Bronchial epithelial cell (primary cell): Measurements from ENCODE around the gene DNAJB1. TPM values are rescaled to one million over a fixed set of nuclear protein-coding genes. Genes with fewer than 3 reads are reported as not detected.

Experiments
- DNase-seq: peaks from one replicate; pipeline ENCODE4 v3.0.0-alpha.2; 2010; ENCODE audit warnings: low read depth
- FAIRE-seq: peaks from 2 replicates; lab custom pipeline; 2011; peaks lifted over from hg19 to GRCh38; lab: Jason Lieb, UNC
- H3K27me3 ChIP-seq: 2 replicates; pipeline ENCODE4 v1.5.1; 2011; ENCODE audit warnings: low read length; ENCODE audit not compliant: control insufficient read depth, insufficient read depth
- H3K36me3 ChIP-seq: 2 replicates; pipeline ENCODE4 v1.5.1; 2011; ENCODE audit warnings: low read length; ENCODE audit not compliant: control insufficient read depth, insufficient read depth
- H3K4me3 ChIP-seq: 2 replicates; pipeline ENCODE4 v1.5.1; 2011; ENCODE audit warnings: mild to moderate bottlenecking, low read depth, low read length, control low read depth
- total RNA-seq: library from RNA; depleted of rRNA; stranded (reverse); fragments of >200 nt; gene quantifications from 2 replicates; pipeline ENCODE4 v1.2.1, GENCODE V29; 2014
- TF ChIP-seq, protein P1 (sequence below): IDR thresholded peaks from 2 replicates; pipeline ENCODE4 v1.5.1; 2011; ENCODE audit warnings: mild to moderate bottlenecking, moderate library complexity, low read length, control low read depth, inconsistent platforms; ENCODE audit not compliant: insufficient read depth, severe bottlenecking

Gene DNAJB1
- total RNA-seq, 1 donor from 2014 or later = 58.4 TPM

DNA sequence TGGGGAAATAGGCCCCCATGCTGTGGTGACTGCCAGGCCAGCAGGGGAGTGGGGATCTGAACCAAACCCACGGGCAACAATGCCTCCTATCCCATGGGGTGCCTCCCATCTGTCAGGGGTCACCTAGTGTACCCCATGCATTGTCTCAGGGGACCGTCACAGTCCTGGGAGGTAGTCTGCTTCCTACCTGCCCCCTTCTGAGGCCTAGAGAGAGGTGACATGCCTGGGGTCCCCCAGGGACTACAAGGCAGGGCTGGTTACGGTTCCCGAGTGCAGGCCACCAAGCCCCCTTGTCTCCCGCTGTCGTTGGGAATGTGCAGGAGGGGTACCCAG, 42.5 kb upstream of the DNAJB1 start:
- Histone ChIP-seq H3K36me3 (peaks cover 10% of the 10 kb centered on the region), H3K4me3 (no peak overlapping the region), H3K27me3 (no peaks in the 10 kb centered on the region)
- TF ChIP-seq, protein P1, sequence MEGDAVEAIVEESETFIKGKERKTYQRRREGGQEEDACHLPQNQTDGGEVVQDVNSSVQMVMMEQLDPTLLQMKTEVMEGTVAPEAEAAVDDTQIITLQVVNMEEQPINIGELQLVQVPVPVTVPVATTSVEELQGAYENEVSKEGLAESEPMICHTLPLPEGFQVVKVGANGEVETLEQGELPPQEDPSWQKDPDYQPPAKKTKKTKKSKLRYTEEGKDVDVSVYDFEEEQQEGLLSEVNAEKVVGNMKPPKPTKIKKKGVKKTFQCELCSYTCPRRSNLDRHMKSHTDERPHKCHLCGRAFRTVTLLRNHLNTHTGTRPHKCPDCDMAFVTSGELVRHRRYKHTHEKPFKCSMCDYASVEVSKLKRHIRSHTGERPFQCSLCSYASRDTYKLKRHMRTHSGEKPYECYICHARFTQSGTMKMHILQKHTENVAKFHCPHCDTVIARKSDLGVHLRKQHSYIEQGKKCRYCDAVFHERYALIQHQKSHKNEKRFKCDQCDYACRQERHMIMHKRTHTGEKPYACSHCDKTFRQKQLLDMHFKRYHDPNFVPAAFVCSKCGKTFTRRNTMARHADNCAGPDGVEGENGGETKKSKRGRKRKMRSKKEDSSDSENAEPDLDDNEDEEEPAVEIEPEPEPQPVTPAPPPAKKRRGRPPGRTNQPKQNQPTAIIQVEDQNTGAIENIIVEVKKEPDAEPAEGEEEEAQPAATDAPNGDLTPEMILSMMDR = no peak
- FAIRE-seq (no peak), DNase-seq (no peak)

DNA sequence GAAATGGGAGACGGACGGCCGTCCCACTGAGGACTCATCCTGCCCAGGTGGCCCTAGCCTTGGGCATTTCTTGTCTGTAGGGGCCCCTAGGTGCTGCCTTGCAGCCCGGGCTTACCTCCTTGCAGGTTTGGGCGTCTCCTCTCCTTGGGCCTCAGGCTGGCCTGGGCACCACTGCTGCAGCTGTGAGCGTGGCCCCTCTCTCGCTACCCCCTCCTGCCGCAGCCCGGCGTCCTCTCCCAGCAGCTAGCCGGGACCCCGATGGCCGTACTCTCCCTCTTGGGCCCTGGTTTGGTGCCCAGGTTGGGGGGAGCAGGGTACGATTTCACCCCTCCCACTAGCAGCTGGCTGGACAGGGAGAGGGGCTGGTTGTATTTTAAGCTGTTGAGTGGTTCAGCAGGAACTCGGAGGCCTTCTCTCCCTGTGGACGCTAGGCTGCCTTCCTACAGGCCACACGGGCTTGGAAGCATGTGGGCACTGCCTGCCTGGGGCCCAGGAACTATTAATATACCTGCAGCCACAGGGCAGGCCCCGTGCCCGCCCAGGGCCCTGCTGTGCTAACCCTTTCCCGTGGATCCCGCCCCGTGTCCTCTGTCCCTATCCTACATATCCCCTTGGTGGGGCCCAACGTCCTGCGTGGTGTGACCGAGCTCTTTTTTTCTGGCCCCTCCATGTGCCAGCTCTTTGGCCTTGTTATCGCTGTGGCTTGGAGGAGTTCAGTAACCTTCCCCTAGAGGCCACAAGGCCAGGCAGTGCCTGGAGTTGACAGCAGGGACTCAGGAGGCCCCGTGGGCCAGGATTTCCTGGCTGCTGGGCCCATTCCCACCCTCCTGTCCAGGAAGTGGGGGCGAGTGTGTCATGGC, 41.9 kb upstream of the DNAJB1 start:
- DNase-seq = no peak
- peaks cover 10% of the 10 kb centered on the region for H3K36me3 ChIP-seq
- TF ChIP-seq, protein P1 = no peak
- no peaks in the 10 kb centered on the region for H3K27me3 ChIP-seq
- FAIRE-seq = no peak
- no peak overlapping the region for H3K4me3 ChIP-seq

DNA sequence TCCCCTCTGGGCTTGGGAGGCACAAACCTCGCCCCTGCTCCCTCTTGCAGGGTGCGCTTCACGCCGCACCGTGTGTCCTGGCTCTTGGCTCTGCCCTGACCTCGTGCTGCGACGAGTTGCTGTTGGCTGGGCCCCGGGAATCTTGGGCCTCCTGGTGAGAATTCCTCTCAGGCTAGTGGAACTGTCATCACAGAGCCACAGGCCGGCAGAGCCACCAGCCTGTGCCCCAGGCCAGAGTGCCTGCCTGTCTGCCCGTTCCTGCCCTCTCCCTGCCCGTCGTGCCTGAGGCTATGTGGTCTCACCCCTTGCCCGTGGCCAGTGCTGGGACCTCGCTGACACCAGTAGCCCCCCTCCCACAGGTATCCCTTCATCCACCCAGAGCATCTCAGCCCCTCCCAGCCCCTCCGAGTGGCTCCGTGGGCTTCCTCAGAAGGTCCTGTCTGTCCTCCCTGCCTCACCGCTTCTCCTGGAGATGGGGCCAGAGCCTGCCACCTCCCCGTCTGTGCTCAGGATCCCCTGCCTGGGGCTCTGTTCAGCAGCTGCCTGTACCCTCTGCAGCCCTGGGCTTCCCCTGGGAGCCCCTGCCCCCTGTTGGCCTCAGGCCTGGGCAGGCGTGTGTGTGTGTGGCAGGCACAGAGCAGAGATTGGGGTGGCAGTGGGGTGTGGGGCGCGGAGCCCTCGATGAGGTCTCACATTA, 40.3 kb upstream of the DNAJB1 start:
- TF ChIP-seq, protein P1 = no peak
- Histone ChIP-seq H3K4me3 (no peak overlapping the region), H3K36me3 (peaks cover 6% of the 10 kb centered on the region), H3K27me3 (no peaks in the 10 kb centered on the region)
- DNase-seq (no peak), FAIRE-seq (no peak)

DNA sequence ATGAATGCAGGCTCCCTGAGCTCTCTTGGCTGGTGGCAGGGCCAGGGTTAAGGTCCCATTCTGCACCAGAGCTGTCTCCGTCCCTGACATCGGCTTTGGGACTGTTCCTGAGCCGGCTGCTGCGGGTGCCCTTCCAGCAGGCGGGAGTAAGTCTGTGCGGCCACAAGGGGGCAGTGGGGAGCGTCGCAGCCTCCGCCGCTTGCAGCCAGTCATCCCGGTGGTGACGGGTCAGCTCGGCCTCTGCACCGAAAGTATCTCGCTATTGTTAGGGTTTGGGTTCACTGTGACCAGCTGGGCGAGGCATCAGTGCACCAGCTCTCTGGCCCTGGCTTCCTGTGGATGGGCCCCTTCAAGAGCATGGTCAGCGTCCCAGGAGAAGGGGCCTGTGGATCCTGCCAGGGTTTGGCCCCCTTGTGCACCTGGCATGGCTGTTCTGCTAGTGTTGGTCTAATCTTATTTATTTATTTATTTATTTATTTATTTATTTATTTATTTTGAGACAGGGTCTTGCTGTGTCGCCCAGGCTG, 38.5 kb upstream of the DNAJB1 start:
- Histone ChIP-seq H3K27me3 (no peaks in the 10 kb centered on the region), H3K36me3 (peaks cover 4% of the 10 kb centered on the region), H3K4me3 (no peak overlapping the region)
- DNase-seq (peak; percentile 70), FAIRE-seq (no peak)
- TF ChIP-seq, protein P1 = peak; percentile 99

DNA sequence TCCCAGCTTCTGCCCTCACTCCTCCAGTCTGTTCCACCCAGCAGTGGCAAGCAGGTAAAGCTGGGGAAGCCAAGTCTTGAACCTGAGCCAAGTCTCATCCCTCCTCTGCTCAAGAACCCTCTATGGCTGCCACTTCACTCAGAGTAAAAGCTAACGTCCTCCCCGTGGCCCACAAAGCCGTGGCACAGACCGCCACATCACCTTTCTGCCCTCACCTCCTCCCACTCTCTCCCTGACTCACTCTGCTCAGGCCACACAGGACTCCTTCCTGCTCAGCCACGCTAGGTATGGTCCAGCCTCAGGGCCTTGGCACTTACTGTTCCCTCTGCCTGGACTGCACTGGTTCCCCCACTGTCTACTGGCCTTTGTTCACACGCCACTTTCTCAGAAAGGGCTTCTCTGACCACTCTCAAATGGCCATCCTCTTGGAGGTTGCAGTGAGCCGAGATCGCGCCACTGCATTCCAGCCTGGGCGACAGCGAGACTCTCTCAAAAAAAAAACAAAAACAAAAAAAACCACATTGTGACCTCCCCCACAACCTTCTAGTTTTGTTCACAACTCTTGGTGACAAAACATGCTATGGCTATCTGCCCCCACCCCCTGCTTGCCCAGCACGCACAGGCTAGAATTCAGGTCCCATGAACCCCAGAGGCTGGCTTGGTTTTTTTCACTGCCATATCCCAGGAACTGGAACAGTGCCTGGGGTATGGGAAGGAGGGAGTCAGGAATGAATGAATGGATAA, 37.9 kb upstream of the DNAJB1 start:
- H3K4me3 ChIP-seq = no peak overlapping the region
- H3K36me3 ChIP-seq = peaks cover 4% of the 10 kb centered on the region
- peak; percentile 60 for DNase-seq
- peak; percentile 43 for FAIRE-seq
- TF ChIP-seq, protein P1 = no peak
- no peaks in the 10 kb centered on the region for H3K27me3 ChIP-seq
